Measurements from ENCODE around the gene ENG.
"Not testable (repeated sequence)": the region's sequence is repeated elsewhere in the genome, so short reads cannot be mapped to it uniquely, and the experiment has no call there.

ENG gene

DNA sequence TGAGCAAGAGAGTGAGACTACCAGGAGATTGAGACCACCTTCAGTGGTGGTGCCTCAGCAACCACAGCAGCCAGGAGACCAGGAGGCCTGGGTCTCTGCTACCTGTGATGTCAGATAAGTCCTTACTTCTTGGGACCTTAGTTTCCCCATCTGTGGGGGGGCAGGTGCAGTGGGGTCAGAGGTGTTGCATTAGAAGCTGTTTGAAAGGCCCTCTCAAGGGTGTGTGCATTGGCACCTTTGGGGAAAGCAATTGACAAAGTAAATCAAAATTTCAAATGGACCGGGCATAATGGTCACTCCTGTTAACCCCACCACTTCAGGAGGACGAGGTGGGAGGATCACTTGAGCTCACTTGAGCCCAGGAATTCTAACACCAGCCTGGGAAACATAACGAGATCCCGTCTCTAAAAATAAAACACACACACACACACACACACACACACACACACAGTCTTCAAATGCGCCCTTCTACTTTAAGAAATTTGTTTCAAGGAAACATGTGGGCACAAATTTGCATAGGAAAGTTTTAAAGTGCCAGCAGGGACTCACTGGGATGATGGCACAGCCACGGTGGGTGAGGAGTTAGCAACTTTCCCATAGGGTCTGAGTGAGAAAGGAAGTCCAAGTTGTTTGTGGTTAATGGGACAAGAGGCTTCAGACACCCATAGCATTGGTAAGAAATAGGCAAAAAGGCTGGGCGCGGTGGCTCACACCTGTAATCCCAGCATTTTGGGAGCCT is 24.4 kb upstream of the ENG start:
- no peak for DNase-seq (ENCODE audit: low read depth)

DNA sequence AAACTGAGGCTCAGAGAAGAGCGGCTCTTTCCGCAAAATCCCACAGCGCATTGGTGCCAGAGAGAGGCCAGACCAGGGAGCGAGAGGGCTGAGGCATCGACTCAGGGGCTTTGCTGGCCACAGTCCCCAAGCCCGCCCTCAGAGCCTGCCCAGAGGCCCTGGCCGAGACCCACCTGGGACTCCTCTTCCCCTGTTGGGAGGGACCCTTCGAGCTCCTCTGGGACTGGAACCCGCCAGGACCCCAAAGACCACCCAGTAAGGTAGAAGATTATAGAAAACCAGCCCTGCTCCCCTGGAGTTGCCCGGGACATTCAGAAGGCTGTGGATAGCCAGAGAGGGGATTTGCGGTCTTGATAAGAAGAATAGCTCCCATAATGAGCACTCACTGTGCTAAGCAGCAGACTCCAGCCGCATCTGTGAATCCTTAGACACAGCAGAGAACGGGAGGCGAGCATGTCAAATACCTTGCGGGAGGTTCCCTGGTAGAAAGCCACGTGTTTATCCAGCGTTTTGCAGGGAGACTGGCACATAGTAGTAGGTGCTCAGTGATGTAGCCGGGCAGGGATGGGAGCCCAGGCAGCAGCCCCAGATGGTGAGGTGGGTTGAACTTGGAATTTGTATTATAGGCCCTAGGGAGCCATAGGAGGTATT is 23.7 kb upstream of the ENG start:
- no peak for DNase-seq (ENCODE audit: low read depth)

DNA sequence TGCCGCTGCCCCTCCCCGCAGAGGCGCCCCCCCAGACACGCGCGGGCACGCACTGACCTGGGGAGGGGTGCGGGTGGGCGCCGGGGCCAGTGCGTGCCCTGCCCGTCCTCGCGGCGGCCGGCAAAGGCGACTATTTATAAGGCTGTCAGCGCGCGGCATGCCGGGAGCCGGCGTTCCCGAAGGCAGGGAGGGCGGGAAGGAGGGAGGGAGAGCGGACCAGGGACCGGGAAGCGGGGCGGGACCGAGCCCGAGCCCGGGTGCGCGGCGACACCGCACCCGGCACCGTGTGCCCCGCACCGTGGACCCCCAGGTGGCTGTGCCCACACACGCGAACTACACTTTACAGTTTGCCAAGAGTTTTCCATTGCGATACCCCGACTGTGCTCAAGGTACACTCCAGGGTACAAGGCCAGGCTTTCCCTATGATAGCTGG is 23.1 kb upstream of the ENG start, which contains the start of gene AK1:
TSS of gene AK1 (minus strand) at position 110 of the 433 bp plus-strand sequence. CDS start 3,058 bp downstream, outside the sequence.
- no peak for DNase-seq (ENCODE audit: low read depth)

DNA sequence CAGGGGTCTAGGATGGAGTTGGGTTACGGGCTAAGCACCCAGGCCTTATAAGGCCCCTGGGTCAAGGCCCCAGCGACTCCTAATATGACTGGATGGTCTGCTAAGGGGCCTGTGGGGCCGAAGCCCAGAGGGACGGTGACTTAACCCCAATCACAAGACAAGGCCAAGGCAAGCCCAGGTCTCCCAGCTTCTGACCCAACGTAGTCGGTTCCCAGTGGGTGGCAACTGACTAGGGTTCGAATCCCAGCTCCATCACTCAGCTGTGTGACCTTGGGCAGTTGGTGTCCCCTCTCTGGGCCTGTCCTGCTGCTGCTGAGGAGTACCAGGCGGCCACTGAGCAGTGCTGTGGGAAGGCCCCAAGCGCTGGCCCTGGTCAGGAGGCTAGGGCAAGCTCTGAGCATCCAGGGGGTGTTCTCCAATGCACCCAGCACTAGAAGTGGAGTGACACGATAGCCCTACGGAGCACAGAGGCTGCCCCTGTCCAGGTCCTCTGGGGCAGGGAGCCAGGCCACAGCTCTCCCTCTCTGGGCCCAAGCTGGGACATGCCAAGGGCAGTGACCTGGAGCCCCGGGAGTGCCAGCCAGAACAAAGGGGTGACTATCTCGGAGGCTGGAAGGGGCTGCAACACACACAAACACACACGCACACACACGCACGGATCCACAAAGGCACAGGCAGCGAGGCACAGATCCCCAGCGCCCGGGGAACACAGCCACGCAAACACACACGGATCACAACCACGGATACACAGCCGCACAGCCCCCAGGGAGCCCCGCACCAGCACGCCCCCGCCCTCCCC is 22.5 kb upstream of the ENG start:
- no peak for DNase-seq (ENCODE audit: low read depth)

DNA sequence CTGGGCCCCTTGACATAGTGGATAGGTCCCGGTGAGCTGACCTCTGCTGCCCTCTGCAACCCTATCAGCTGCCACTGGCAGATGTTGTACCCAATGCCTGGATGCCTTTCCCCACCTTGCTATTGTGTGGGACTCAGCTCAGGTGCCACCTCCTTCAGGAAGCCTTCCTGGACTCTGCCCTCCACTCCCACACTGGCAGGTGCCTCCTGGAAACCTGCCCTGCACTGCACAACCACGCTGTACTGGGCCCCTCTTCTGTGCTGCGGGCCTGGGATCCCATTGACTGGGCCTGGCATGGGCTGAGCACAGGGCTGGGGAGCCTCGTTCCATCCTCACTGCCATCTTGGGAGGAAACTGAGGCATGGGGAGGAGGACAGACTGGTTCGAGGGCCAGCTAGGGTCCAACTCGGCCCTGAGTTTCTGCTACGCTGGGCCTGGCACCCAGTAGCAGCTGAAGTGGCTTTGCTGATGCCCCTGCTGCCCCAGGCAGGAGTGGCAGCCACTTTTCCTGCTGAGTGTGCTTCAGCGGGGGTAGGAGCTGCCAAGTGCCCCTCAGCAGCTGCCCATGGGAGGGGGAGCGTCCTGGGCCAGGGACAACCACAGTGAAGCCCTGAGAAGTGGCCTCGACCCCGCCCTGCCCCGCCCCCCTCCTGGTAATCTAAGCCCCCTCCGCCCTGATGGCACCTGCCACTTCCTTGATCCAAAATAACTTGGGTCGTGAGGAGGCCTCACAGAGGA is 21.7 kb upstream of the ENG start:
- no peak for DNase-seq (ENCODE audit: low read depth)

DNA sequence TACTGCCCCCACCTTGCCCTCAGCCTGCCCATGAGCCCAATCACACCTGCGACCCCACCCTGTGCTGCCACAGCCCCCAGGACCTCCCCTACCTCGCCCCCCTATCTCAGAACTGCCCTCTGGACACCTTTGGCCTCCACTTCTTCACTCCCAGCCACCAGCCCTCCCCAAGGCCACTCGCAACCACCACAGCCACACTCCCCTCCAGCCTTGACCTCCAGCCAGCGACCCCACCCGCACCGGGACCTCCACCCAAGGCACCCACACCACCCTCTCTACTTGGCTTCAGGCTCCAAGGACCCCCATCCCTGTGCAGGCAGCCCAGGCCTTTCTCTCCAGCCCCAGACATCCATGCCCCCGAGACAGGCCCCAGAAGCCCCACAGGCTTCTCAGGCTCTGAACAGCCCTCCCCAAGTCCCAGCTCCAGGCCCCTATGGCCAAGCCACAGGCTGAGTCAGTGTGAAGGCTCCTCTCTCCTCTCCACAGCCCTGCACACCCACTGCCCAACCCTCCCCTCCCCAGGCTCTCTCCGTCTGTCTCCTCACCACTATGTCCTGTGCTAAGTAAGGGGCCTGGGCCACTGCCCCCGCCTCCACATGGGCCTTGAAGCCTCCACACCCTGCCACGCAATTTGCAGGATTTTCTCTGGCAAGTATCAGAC is 21.0 kb upstream of the ENG start:
- DNase-seq (ENCODE audit: low read depth), result no peak

DNA sequence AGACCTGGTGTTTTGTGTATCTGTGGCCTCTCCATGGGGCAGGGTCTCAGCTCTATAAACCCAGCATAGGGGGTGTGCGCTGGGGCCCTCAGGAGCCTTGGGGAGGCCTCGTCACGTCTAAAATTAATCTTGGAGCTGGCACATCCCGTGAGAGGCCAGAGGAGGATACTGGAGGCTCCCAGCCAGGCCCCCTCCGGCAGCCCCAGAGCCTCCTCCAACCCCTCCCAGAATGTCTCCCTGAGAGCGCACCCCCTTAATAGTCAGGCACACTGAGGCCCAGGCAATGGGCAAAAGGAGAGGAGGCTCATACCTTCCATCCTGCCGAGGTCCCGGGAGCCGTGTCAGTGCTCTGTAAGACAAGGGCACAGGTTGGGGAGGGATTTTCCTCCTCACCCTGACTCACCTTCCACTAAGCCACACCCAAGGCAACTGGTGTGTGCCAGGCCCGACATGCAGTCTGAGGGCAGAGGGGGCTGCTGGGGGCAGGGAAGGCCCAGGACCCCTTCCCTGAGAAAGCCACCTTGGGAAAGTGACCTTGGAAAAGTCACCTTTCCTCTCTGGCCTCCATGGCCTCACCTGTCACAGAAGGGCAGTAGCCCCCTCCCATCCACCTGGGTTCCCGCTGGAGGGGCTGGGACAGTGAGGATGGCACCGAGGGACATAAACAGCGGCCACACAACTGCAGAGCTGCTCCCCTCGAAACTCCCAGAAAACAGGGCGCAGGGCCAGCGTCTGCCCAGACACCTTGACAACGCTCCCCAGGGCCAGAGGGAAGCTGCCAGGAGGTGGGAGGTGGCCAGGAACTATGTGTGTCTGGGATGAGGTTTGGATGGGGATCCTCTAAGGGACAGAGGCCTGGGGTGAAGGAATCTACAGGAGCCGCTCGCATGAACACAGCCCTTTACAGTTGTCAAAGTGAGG is 20.1 kb upstream of the ENG start:
- no peak for DNase-seq (ENCODE audit: low read depth)

DNA sequence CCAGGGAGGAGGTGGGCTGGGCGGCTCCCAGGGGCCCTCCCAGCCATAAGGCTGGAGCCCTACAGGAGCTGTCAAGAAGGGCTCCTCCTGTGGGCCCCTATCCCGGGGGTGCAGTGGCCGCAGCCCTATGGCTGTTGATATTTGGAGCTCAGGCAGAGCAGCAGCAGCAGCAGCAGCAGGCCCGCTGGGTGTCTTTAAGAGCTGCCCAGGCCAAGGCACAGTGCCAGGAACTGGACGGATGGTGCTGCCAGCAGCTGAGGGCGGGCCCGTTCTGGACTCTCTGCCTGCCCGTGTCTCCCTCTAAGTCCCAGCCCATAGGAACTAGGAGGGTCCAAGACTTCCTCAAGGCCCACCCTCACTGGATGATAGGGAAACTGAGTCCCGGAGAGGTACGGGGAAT is 19.4 kb upstream of the ENG start:
- no peak for DNase-seq (ENCODE audit: low read depth)

DNA sequence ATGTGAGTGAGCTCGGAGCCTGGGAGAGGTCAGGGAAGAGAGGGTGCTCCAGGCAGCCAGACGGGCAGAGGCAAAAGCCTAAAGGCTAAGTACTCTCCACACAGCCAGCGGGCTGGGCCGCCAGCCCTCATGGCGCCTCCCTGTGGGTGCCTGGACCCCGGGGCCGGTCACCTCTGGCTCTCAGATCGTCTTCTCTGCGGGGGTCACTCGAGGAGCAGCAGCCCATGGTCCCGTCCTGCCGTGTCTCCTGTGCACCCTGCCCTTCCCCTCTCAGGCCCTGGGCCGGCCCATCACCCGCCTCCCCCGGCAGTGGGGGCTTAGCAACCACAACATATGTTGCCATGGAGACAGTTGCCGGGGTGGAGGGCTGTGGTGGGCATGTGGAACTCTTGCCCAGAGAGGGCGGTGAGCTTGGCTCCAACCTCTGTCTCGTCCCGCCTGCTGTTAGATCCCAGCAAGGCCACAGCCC is 18.8 kb upstream of the ENG start:
- no peak for DNase-seq (ENCODE audit: low read depth)

DNA sequence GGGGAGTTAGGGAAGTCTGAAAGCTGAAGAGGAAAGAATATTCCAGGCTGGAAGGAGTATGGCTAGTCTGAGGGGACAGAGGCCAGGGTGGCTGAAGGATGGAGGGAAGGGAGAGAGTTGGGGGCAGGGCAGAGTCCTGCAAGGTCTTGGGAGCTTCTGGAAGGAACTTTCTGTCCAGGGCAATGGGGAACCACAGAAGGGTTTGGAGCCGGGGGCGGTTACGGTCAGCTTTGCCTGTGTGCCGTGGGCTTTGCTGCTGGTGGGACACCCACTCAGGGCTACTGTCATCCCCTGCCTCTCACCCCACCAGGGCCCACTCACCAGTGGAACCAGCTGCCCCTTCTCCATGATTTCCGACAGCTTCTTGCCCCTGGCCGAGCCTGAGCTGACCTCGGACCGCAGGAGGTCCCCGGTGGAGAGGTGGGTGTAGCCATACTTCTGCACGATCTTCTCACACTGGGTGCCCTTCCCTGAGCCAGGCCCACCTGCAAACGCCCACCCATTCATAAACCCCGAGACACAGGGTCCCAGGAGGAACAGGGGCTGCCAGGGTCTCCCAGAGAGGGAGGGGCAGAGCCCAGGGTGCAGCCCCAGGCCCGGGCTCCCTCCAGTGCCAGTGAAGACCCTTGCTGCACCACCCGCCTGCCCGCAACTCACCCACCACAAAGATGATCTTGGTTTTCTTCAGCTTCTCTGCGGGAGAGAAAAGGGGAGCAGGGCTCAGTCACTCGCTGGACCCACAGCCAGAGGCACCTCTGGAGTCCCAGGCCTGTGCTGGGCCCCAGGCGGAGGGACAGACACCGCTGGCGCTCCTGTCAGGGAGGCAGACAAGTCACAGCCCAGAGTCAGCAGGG is 18.1 kb upstream of the ENG start:
- no peak for DNase-seq (ENCODE audit: low read depth)

DNA sequence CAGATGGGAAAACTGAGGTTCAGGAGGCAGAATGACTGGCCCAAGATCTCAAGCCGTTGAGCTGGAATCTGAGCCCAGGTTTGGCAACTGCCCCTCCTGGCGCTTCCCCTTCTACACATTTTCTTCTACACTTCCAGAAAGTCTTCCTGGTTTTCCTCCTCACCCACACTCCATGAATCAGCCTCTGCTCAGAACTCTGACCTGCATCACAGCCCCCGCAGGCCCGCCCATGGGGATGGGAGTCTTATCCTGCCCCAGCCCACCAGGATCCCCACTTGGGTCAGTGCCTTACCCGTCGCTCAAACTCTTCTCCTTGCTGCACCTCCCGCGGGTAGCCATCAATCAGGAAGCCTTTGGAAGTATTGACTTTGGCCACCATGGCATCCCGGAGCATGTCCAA is 17.1 kb upstream of the ENG start:
- no peak for DNase-seq (ENCODE audit: low read depth)

DNA sequence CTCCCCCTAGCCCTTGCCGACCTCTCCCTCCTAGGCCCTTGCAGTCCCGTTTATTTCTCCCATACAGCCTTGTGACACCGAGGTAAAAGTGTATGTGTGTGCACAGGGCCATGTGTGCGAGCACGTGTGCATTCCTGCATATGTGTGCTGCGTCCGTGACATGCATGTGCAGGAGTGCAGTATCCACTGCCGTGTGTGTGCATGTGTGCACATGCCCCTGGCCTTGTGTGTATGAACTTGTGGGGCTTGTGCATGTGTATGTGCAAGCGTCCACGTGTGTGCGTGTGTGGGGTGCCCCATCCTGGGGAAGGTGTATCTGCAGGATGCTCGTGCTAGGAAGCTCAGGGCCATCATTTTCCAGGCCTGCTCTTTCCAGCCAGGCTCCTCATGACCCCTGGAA is 16.4 kb upstream of the ENG start:
- DNase-seq (ENCODE audit: low read depth), result no peak

DNA sequence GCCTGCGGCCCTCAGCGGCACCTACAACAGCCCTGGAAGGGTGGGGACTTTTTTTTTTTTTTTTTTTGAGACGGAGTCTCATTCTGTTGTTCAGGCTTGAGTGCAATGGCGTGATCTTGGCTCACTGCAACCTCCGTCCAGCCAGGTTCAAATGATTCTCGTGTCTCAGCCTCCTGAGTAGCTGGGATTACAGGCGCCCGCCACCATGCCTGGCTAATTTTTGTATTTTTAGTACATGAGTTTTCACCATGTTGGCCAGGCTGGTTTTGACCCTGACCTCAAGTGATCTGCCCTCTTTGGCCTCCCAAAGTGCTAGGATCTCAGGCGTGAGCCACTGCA is 15.7 kb upstream of the ENG start:
- DNase-seq (ENCODE audit: low read depth), result not testable (repeated sequence)

DNA sequence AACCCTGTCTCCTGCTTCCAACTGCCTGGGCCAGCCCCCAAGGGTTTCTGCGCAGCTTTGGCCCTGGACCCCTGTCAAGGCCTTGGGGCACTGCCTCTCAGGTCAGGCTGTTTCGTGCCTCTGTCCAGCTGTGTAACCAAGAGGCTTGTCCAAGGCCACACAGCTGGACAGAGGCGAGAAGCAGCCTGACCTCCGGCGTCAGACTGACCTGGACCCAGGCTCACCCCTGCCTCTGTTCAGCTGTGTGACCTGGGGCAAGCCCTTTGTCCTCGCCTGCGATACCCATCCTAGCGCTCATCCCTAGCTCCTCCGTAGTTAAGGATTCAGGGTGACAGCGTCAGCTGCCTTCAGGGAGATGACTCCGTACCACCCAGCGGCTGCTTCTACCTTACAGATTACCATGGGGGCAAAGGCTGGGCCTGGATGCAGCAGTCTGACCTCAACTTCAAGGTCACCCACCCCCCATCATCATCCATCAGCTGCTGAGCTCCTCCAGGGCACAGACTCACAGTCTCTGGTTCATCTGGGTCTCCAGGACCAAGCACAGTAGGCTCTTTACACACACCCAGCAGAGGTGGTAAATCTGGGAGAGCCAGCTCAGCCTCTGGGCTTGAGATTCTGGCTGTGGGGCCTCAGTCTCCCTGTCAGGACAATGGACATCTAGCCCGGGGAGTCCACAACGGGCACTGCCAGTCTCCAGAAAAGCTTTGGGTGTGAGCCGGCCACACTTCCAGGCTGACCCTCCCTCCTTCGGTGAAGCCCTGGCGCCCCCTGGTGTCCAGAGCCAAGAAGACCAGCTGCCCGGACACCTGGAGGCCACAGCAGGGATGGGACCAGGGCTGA is 15.1 kb upstream of the ENG start:
- peak; percentile 73 for DNase-seq (ENCODE audit: low read depth)

DNA sequence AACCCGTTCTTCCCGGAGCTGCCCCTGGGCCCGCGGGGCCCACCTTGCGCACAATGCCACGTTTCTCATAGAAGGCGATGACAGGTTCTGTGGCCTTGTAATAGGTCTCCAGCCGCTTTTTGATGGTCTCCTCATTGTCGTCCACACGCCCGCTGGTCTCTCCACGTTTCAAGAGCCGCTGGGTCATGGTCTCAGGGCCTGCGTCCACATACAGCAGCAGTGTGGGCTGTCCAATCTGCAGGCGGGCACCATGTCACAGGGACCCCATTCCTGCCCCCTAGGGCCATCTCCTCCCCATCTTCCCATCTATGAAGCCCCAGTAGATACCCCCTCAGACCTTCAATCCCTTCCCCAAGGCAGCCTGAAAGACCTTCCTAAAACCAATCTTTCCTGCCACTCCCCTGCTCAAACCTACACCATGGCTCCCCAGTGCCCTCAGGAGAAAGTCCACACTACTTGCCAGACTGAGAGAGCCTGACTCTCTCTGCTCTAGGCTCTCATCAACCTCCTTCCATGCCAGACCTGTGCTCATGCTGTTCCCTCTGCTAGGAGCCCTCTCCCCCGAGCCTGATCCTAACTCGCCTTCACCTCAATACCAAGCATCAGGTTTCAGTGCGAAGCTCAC is 13.9 kb upstream of the ENG start:
- no peak for DNase-seq (ENCODE audit: low read depth)

DNA sequence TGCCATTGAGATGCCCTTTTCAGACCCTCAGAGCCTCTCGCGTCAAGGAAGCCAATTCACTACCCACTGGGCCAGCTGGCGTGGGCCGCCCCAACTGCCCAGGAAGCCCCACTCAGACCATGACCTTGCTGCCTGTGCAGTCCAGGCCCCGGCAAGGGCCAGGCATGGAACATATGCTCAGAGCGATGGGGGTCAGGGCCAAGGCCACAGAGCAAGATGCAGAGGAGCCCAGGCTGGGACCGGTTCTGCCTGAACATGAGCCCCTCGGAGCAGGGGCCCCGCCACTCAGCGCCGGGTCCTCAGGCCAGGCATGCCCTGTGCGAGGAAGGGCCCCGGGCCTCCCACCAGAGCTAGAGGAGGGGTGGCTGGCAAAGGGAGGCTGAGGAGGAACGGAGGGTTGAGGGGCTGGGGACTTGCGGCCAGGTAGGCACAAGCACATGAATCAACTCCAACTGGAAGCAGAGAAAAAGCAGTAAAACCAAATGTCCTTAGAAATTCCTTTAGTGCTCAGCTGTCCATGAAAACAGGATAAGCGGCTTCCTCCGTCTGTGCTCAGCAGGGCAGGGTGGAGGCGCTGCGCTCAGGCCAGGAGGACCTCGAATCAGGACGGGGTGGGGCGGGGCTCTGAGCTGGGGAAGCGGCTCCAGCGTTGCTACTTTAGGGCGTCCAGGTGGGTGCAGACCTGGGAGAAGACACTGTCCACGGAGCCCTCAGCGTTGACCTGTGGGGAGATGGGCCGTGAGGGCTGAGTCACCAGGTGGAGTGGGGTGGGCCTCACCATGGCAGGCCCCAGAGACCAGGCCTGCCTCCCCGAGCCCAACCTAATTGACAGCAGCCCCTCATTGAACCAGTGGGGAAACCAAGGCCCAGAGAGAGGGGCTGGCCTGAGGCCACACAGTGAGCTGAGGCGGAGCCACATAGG is 13.2 kb upstream of the ENG start:
- no peak for DNase-seq (ENCODE audit: low read depth)

DNA sequence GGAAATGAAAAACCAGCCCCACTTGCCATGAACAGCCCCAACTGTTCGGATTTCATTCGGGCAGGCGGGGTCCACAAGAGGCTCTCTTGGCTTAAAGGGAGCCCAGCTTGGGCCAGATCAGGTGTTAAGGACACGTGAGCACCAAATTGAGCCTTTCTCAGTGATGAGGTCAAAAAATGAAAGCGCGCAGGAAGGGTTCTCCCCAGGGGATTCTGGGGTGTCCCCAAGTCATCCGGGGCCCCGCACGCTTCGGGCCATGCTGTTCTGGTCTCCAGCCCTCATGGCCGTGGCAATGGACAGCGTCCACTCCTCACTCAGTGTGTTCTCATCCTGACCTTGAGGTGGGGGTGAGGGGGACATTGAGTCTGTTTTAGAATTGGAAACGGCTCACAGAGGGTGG is 12.1 kb upstream of the ENG start:
- DNase-seq (ENCODE audit: low read depth), result no peak

Measured in activated T-cell treated with anti-CD3 and anti-CD28 coated beads for 24 hours (primary cell).